Breast epithelium (tissue), 4 donors: ENCODE results near the gene RAB3GAP1. TPM values are rescaled to one million over a fixed set of nuclear protein-coding genes. Genes with fewer than 3 reads are reported as not detected.

Experiments used
- DNase-seq, 2 donors: peaks; one replicate each; pipeline ENCODE4 v3.0.0-alpha.2; 2019; ENCODE audit warnings: low spot score in 2 of 2
- H3K27ac ChIP-seq, 2 donors: fragments of 200-600 bp; sonication (generic) in 1 of 2; one replicate each; pipeline ENCODE4 v1.5.1; 2016 to 2019; ENCODE audit warnings: mild to moderate bottlenecking in 1 of 2
- H3K27me3 ChIP-seq, 2 donors: fragments of 200-600 bp; sonication (generic) in 1 of 2; one replicate each; pipeline versions ENCODE4 v1.5.1 to v1.6.0; 2017 to 2019; ENCODE audit warnings: control low read depth in 1 of 2, mild to moderate bottlenecking in 1 of 2
- H3K36me3 ChIP-seq: fragments of 200-600 bp; one replicate; pipeline ENCODE4 v1.5.1; 2019
- H3K4me1 ChIP-seq, 2 donors: fragments of 200-600 bp; sonication (generic); one replicate each; pipeline ENCODE4 v1.5.1; 2016 to 2019; ENCODE audit warnings: control low read depth in 1 of 2
- H3K4me3 ChIP-seq, 3 donors: fragments of 200-600 bp; sonication (generic); 1 replicate in 2 of 3; 2 replicates in 1 of 3; pipeline ENCODE4 v1.5.1; 2016 to 2019; ENCODE audit warnings: mild to moderate bottlenecking in 3 of 3, moderate library complexity in 2 of 3
- H3K9me3 ChIP-seq, 2 donors: fragments of 200-600 bp; sonication (generic) in 1 of 2; one replicate each; pipeline ENCODE4 v1.5.1; 2016 to 2019; ENCODE audit warnings: control low read depth in 1 of 2
- POLR2A ChIP-seq: fragments of 450-650 bp; IDR thresholded peaks from one replicate; pipeline ENCODE4 v1.6.1; 2016; ENCODE audit warnings: antibody characterized with exemption, mild to moderate bottlenecking, moderate library complexity
- POLR2AphosphoS5 ChIP-seq, 3 donors: sonication (generic); formaldehyde crosslinking; IDR thresholded peaks; one replicate each; pipeline ENCODE4 v1.6.1; 2017; ENCODE audit warnings: antibody characterized with exemption in 3 of 3
- intact Hi-C: fragments of 100-400 bp; cut with DNase I; formaldehyde crosslinking; loops from one replicate; pipeline ENCODE4 v1.15.1; 2023; ENCODE audit warnings: low total_unique reads
- total RNA-seq, 3 donors: library from RNA; depleted of rRNA; stranded (reverse); fragments of >200 nt; gene quantifications; one replicate each; pipeline ENCODE4 v1.1.0, GENCODE V29; 2016
- TF ChIP-seq, protein P1 (sequence below), 3 donors: fragments of 450-650 bp; IDR thresholded peaks; one replicate each; pipeline ENCODE4 v1.5.1; 2016 to 2017; ENCODE audit warnings: antibody characterized with exemption in 3 of 3, mild to moderate bottlenecking in 3 of 3, moderate library complexity in 3 of 3

The RAB3GAP1 gene
- total RNA-seq, 3 donors from 2014 or later: 53.9 to 70.5 (median 54.1) TPM

DNA sequence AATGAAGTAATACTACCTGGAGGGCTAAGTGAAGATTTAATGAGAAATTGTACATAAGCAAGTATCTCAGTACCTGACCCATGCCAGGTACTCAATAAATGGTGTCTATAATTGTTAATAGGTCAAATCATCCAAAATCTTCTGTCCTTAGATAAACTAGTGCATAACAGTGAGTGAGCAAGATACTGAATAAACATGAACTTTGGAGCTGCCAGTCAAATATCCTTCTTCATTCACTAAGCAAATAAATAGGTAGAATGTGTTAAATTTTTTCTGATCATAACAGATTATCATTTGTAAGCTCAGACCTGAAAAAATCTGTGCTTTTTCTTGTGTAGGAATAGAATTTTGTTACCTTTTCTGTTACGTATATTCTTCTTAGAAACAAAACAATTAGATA is 39.6 kb downstream of the RAB3GAP1 start:
- intact Hi-C loops: no loop called here
- Histone ChIP-seq H3K9me3 (peaks cover 0 to 8% of the 10 kb centered on the region in 2 donors), H3K27me3 (no peaks in the 10 kb centered on the region), H3K4me1 (no peaks in the 10 kb centered on the region), H3K4me3 (no peak overlapping the region), H3K36me3 (peaks cover 4% of the 10 kb centered on the region), H3K27ac (no peak overlapping the region)
- no peak for TF ChIP-seq POLR2AphosphoS5 (IDR thresholded peaks at IDR 0.05)
- TF ChIP-seq, protein P1, sequence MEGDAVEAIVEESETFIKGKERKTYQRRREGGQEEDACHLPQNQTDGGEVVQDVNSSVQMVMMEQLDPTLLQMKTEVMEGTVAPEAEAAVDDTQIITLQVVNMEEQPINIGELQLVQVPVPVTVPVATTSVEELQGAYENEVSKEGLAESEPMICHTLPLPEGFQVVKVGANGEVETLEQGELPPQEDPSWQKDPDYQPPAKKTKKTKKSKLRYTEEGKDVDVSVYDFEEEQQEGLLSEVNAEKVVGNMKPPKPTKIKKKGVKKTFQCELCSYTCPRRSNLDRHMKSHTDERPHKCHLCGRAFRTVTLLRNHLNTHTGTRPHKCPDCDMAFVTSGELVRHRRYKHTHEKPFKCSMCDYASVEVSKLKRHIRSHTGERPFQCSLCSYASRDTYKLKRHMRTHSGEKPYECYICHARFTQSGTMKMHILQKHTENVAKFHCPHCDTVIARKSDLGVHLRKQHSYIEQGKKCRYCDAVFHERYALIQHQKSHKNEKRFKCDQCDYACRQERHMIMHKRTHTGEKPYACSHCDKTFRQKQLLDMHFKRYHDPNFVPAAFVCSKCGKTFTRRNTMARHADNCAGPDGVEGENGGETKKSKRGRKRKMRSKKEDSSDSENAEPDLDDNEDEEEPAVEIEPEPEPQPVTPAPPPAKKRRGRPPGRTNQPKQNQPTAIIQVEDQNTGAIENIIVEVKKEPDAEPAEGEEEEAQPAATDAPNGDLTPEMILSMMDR (IDR thresholded peaks at IDR 0.05): no peak
- TF ChIP-seq POLR2A: no peak
- DNase-seq: no peak

DNA sequence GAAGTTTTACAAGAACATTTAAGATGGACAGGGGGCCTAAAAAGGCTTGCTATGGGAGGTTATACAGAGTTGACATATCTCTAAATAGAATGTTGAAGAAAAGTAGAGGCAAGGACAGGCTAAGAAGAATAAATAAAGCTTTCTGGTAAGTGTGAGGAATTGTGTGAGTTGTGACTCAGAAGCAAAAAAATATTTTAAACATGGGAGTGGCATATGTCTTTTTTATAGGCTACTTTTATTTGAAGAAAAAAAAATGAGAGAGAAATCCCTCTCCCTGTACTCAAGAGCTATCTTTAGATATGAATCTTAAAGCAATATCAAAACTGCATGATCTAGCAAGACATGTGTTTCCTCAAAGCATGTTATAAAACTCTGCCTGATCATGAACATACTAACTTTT is 41.1 kb downstream of the RAB3GAP1 start:
- TF ChIP-seq, protein P1 (IDR thresholded peaks at IDR 0.05): no peak
- TF ChIP-seq POLR2AphosphoS5 (IDR thresholded peaks at IDR 0.05) (no peak), POLR2A (no peak)
- Histone ChIP-seq H3K4me3 (no peak overlapping the region), H3K36me3 (peaks cover 4% of the 10 kb centered on the region), H3K4me1 (no peaks in the 10 kb centered on the region), H3K27me3 (no peaks in the 10 kb centered on the region), H3K9me3 (peaks cover 0 to 8% of the 10 kb centered on the region in 2 donors), H3K27ac (no peak overlapping the region)
- no peak for DNase-seq
- intact Hi-C loops: no loop called here

DNA sequence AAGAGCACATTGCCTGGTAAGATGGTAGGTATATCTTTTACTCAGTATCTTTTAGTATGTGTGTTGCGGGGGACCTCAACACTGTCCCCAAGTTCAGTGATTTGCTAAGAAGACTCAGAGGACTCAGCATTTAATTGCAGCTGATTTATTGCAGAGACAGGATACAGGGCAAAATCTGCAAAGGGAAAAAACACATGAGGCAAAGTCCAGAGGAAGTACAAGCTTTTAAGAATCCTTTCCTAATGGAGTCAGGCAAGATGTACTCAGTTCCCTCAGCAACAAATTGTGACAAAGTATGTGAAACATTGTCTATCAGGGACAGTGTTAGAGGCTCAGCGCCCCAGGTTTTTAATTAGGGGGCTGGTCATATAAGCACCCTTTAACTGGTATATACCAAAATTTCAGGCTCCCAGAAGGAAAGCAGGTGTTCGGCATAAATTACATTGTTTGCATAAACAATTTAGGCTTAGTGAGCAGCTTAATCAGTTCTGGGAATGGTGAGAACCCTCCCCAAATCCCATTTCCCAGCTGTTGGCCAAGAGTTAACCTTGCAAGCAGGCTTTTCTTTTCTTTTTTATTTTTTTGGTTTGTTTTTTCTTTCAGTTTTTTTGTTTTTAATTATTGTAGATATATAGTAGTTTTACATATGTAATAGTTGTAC is 41.7 kb downstream of the RAB3GAP1 start:
- TF ChIP-seq POLR2AphosphoS5 (IDR thresholded peaks at IDR 0.05) (no peak), POLR2A (no peak)
- TF ChIP-seq, protein P1 (IDR thresholded peaks at IDR 0.05): no peak
- no peaks in the 10 kb centered on the region for H3K27me3 ChIP-seq
- no peaks in the 10 kb centered on the region for H3K4me1 ChIP-seq
- H3K9me3 ChIP-seq: peaks cover 0 to 8% of the 10 kb centered on the region in 2 donors
- peaks cover 4% of the 10 kb centered on the region for H3K36me3 ChIP-seq
- no peak for DNase-seq
- H3K4me3 ChIP-seq: no peak overlapping the region
- no peak overlapping the region for H3K27ac ChIP-seq
- intact Hi-C loops: no loop called here

DNA sequence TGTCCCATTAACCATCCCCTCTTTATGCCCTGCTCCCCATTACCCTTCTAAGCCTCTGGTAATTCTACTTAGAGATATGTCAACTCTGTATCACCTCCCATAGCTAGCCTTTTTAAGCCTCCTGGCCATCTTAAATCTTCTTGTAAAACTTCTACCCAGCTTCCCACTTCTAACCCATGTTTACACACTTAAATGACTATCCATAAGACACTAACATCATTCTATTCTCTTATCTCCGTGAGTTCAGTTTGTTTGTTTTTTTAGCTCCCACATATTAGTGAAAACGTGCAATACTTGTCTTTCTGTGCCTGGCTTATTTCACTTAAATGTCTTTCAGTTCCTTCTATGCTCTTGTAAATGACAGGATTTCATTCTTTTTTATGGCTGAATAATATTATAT is 42.4 kb downstream of the RAB3GAP1 start:
- no peaks in the 10 kb centered on the region for H3K27me3 ChIP-seq
- peaks cover 0 to 1% of the 10 kb centered on the region in 2 donors for H3K9me3 ChIP-seq
- intact Hi-C loops: no loop called here
- no peaks in the 10 kb centered on the region for H3K4me1 ChIP-seq
- DNase-seq: no peak
- H3K36me3 ChIP-seq: peaks cover 4% of the 10 kb centered on the region
- H3K27ac ChIP-seq: no peak overlapping the region
- TF ChIP-seq, protein P1 (IDR thresholded peaks at IDR 0.05): no peak
- TF ChIP-seq POLR2AphosphoS5 (IDR thresholded peaks at IDR 0.05) (no peak), POLR2A (no peak)
- no peak overlapping the region for H3K4me3 ChIP-seq

DNA sequence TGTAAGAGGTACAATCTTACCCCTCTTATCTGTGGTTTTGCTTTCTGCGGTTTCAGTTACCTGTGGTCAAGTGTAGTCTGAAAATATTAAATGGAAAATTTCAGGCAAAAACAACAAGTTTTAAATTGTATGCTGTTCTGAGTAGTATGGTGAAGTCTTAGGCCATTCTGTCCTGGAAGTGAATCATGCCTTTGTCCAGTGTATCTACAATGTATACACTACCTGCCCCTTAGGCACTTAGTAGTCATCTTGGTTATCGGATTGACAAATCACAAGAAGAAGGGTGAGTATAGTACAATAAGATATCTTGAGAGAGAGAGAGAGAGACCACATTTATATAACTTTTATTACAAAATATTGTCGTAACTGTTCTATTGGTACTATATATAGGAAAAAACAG is 43.5 kb downstream of the RAB3GAP1 start:
- intact Hi-C loops: no loop called here
- no peak for DNase-seq

More for the DNA sequence above, 43.5 kb downstream of the RAB3GAP1 start:
- Histone ChIP-seq H3K4me1 (no peaks in the 10 kb centered on the region), H3K9me3 (no peaks in the 10 kb centered on the region), H3K27me3 (no peaks in the 10 kb centered on the region), H3K27ac (no peak overlapping the region), H3K4me3 (no peak overlapping the region), H3K36me3 (peaks cover 4% of the 10 kb centered on the region)
- TF ChIP-seq POLR2A (no peak), POLR2AphosphoS5 (IDR thresholded peaks at IDR 0.05) (no peak)
- TF ChIP-seq, protein P1 (IDR thresholded peaks at IDR 0.05): no peak
